ENCODE measurements around the gene HOXC11.

HOXC11 gene

GRCh38 chr12:53951577-53952334 lies 21.2 kb upstream of the HOXC11 start:
- no peak overlapping the region for H3K27ac ChIP-seq (ENCODE audit: low read depth, low read length)
- H3K4me1 ChIP-seq (ENCODE audit: control insufficient read depth in 1 of 2, insufficient read depth in 2 of 2, low read length in 2 of 2) = peaks cover 0 to 3% of the 10 kb centered on the region in 2 donors
- no peaks in the 10 kb centered on the region for H3K9me3 ChIP-seq (ENCODE audit: control insufficient read depth in 1 of 2, low read length in 2 of 2)

GRCh38 chr12:53952335-53952694 lies 20.6 kb upstream of the HOXC11 start:
- no peak overlapping the region for H3K9ac ChIP-seq (ENCODE audit: low read depth in 1 of 2, low read length in 2 of 2)
- no peak overlapping the region for H3K4me3 ChIP-seq (ENCODE audit: low read depth in 1 of 2, low read length in 2 of 2)
- H3K36me3 ChIP-seq (ENCODE audit: control insufficient read depth in 1 of 2, insufficient read depth in 2 of 2, low read length in 2 of 2) = no peaks in the 10 kb centered on the region
- peaks cover 97% of the 10 kb centered on the region in 2 donors for H3K27me3 ChIP-seq (ENCODE audit: control insufficient read depth in 1 of 2, insufficient read depth in 2 of 2, low read length in 2 of 2)
- H3K9me3 ChIP-seq (ENCODE audit: control insufficient read depth in 1 of 2, low read length in 2 of 2) = no peaks in the 10 kb centered on the region
- peaks cover 0 to 3% of the 10 kb centered on the region in 2 donors for H3K4me1 ChIP-seq (ENCODE audit: control insufficient read depth in 1 of 2, insufficient read depth in 2 of 2, low read length in 2 of 2)
- H3K27ac ChIP-seq (ENCODE audit: low read depth, low read length) = no peak overlapping the region

More at GRCh38 chr12:53951577-53952334, 21.2 kb upstream of the HOXC11 start:
- no peak overlapping the region for H3K4me3 ChIP-seq (ENCODE audit: low read depth in 1 of 2, low read length in 2 of 2)
- peaks cover 96% of the 10 kb centered on the region in 2 donors for H3K27me3 ChIP-seq (ENCODE audit: control insufficient read depth in 1 of 2, insufficient read depth in 2 of 2, low read length in 2 of 2)
- no peak overlapping the region for H3K9ac ChIP-seq (ENCODE audit: low read depth in 1 of 2, low read length in 2 of 2)
- H3K36me3 ChIP-seq (ENCODE audit: control insufficient read depth in 1 of 2, insufficient read depth in 2 of 2, low read length in 2 of 2) = no peaks in the 10 kb centered on the region

- no peaks in the 10 kb centered on the region for H3K9me3 ChIP-seq (ENCODE audit: control insufficient read depth in 1 of 2, low read length in 2 of 2)
- peaks cover 97 to 98% of the 10 kb centered on the region in 2 donors for H3K27me3 ChIP-seq (ENCODE audit: control insufficient read depth in 1 of 2, insufficient read depth in 2 of 2, low read length in 2 of 2)
- no peaks in the 10 kb centered on the region for H3K36me3 ChIP-seq (ENCODE audit: control insufficient read depth in 1 of 2, insufficient read depth in 2 of 2, low read length in 2 of 2)
- H3K9ac ChIP-seq (ENCODE audit: low read depth in 1 of 2, low read length in 2 of 2) = no peak overlapping the region
- H3K4me1 ChIP-seq (ENCODE audit: control insufficient read depth in 1 of 2, insufficient read depth in 2 of 2, low read length in 2 of 2) = peaks cover 0 to 3% of the 10 kb centered on the region in 2 donors
- no peak overlapping the region for H3K4me3 ChIP-seq (ENCODE audit: low read depth in 1 of 2, low read length in 2 of 2)
- H3K27ac ChIP-seq (ENCODE audit: low read depth, low read length) = no peak overlapping the region
These were observed 19.8 kb upstream of the HOXC11 start for GRCh38 chr12:53952871-53953734.

GRCh38 chr12:53953831-53954693 lies 18.9 kb upstream of the HOXC11 start:
- peaks cover 96 to 99% of the 10 kb centered on the region in 2 donors for H3K27me3 ChIP-seq (ENCODE audit: control insufficient read depth in 1 of 2, insufficient read depth in 2 of 2, low read length in 2 of 2)

GRCh38 chr12:53954694-53955035 lies 18.3 kb upstream of the HOXC11 start, which contains the start of gene HOXC12:
Gene HOXC12 (plus strand): TSS chr12:53954903. CDS start chr12:53954930, 27 bp downstream.
- Histone ChIP-seq H3K9me3 (ENCODE audit: control insufficient read depth in 1 of 2, low read length in 2 of 2) (no peaks in the 10 kb centered on the region), H3K9ac (ENCODE audit: low read depth in 1 of 2, low read length in 2 of 2) (no peak within 1 kb of the TSS), H3K36me3 (ENCODE audit: control insufficient read depth in 1 of 2, insufficient read depth in 2 of 2, low read length in 2 of 2) (no peaks in the 10 kb centered on the region), H3K27ac (ENCODE audit: low read depth, low read length) (no peak within 1 kb of the TSS), H3K27me3 (ENCODE audit: control insufficient read depth in 1 of 2, insufficient read depth in 2 of 2, low read length in 2 of 2) (peaks cover 96 to 99% of the 10 kb centered on the region in 2 donors), H3K4me3 (ENCODE audit: low read depth in 1 of 2, low read length in 2 of 2) (no peak within 1 kb of the TSS), H3K4me1 (ENCODE audit: control insufficient read depth in 1 of 2, insufficient read depth in 2 of 2, low read length in 2 of 2) (peaks cover 0 to 3% of the 10 kb centered on the region in 2 donors)

More at GRCh38 chr12:53953831-53954693, 18.9 kb upstream of the HOXC11 start:
- Histone ChIP-seq H3K9ac (ENCODE audit: low read depth in 1 of 2, low read length in 2 of 2) (no peak overlapping the region), H3K36me3 (ENCODE audit: control insufficient read depth in 1 of 2, insufficient read depth in 2 of 2, low read length in 2 of 2) (no peaks in the 10 kb centered on the region), H3K27ac (ENCODE audit: low read depth, low read length) (no peak overlapping the region), H3K4me1 (ENCODE audit: control insufficient read depth in 1 of 2, insufficient read depth in 2 of 2, low read length in 2 of 2) (peaks cover 0 to 3% of the 10 kb centered on the region in 2 donors), H3K9me3 (ENCODE audit: control insufficient read depth in 1 of 2, low read length in 2 of 2) (no peaks in the 10 kb centered on the region), H3K4me3 (ENCODE audit: low read depth in 1 of 2, low read length in 2 of 2) (no peak overlapping the region)

GRCh38 chr12:53955036-53955775 lies 17.7 kb upstream of the HOXC11 start:
- Histone ChIP-seq H3K36me3 (ENCODE audit: control insufficient read depth in 1 of 2, insufficient read depth in 2 of 2, low read length in 2 of 2) (no peaks in the 10 kb centered on the region), H3K9me3 (ENCODE audit: control insufficient read depth in 1 of 2, low read length in 2 of 2) (no peaks in the 10 kb centered on the region), H3K27ac (ENCODE audit: low read depth, low read length) (no peak overlapping the region), H3K4me1 (ENCODE audit: control insufficient read depth in 1 of 2, insufficient read depth in 2 of 2, low read length in 2 of 2) (peaks cover 0 to 3% of the 10 kb centered on the region in 2 donors), H3K27me3 (ENCODE audit: control insufficient read depth in 1 of 2, insufficient read depth in 2 of 2, low read length in 2 of 2) (peaks cover 96 to 99% of the 10 kb centered on the region in 2 donors), H3K4me3 (ENCODE audit: low read depth in 1 of 2, low read length in 2 of 2) (no peak overlapping the region), H3K9ac (ENCODE audit: low read depth in 1 of 2, low read length in 2 of 2) (no peak overlapping the region)

GRCh38 chr12:53955776-53956250 lies 17.1 kb upstream of the HOXC11 start:
- H3K9me3 ChIP-seq (ENCODE audit: control insufficient read depth in 1 of 2, low read length in 2 of 2) = no peaks in the 10 kb centered on the region
- peaks cover 96 to 99% of the 10 kb centered on the region in 2 donors for H3K27me3 ChIP-seq (ENCODE audit: control insufficient read depth in 1 of 2, insufficient read depth in 2 of 2, low read length in 2 of 2)
- peaks cover 0 to 3% of the 10 kb centered on the region in 2 donors for H3K4me1 ChIP-seq (ENCODE audit: control insufficient read depth in 1 of 2, insufficient read depth in 2 of 2, low read length in 2 of 2)
- H3K27ac ChIP-seq (ENCODE audit: low read depth, low read length) = no peak overlapping the region
- H3K36me3 ChIP-seq (ENCODE audit: control insufficient read depth in 1 of 2, insufficient read depth in 2 of 2, low read length in 2 of 2) = no peaks in the 10 kb centered on the region
- H3K4me3 ChIP-seq (ENCODE audit: low read depth in 1 of 2, low read length in 2 of 2) = no peak overlapping the region
- H3K9ac ChIP-seq (ENCODE audit: low read depth in 1 of 2, low read length in 2 of 2) = no peak overlapping the region

- H3K27ac ChIP-seq (ENCODE audit: low read depth, low read length) = no peak overlapping the region
- no peak overlapping the region for H3K4me3 ChIP-seq (ENCODE audit: low read depth in 1 of 2, low read length in 2 of 2)
- H3K27me3 ChIP-seq (ENCODE audit: control insufficient read depth in 1 of 2, insufficient read depth in 2 of 2, low read length in 2 of 2) = peaks cover 96 to 99% of the 10 kb centered on the region in 2 donors
- H3K9me3 ChIP-seq (ENCODE audit: control insufficient read depth in 1 of 2, low read length in 2 of 2) = no peaks in the 10 kb centered on the region
- H3K36me3 ChIP-seq (ENCODE audit: control insufficient read depth in 1 of 2, insufficient read depth in 2 of 2, low read length in 2 of 2) = no peaks in the 10 kb centered on the region
- peaks cover 0 to 3% of the 10 kb centered on the region in 2 donors for H3K4me1 ChIP-seq (ENCODE audit: control insufficient read depth in 1 of 2, insufficient read depth in 2 of 2, low read length in 2 of 2)
- H3K9ac ChIP-seq (ENCODE audit: low read depth in 1 of 2, low read length in 2 of 2) = no peak overlapping the region
These were observed 16.6 kb upstream of the HOXC11 start for GRCh38 chr12:53956251-53956887.
